Measurements from ENCODE around the gene TBK1. TPM values are rescaled to one million over a fixed set of nuclear protein-coding genes. Genes with fewer than 3 reads are reported as not detected.

The TBK1 gene
- total and polyA plus RNA-seq, 10 of the 15 experiments (the other 5 are each of a cell fraction or from before 2014, with no cell fraction given), result 13.4 to 49.3 (median 37.7) TPM

- TF ChIP-seq BCLAF1 (IDR thresholded peaks at IDR 0.05) (0 out of 2 replicates have a peak, but pooled peaks have one; percentile 47), RUNX3 (IDR thresholded peaks at IDR 0.05; ENCODE audit: low read length) (peak; percentile 48; the same call in 1 of the 2 replicates), ATF3 (IDR thresholded peaks at IDR 0.05; ENCODE audit: borderline replicate concordance, extremely low read depth, low read depth, low read length) (peak; percentile 94), NKRF (conservative IDR thresholded peaks at IDR 0.05) (peak; percentile 88), NRF1 (conservative IDR thresholded peaks at IDR 0.05; ENCODE audit: low read depth, low read length) (peak; percentile 93), ZBED1 (IDR thresholded peaks at IDR 0.05; ENCODE audit: borderline replicate concordance) (no peak), ZNF24 (IDR thresholded peaks at IDR 0.05) (0 out of 2 replicates have a peak, but pooled peaks have one; percentile 48), POU2F2 (IDR thresholded peaks at IDR 0.05; ENCODE audit: borderline replicate concordance, low read depth, low read length) (peak; percentile 19; the same call in 2 of the 3 replicates), ATF2 (IDR thresholded peaks at IDR 0.05; ENCODE audit: low read length) (no peak), ZBTB33 (IDR thresholded peaks at IDR 0.05) (no peak), PML (IDR thresholded peaks at IDR 0.05; ENCODE audit: low read length) (0 out of 2 replicates have a peak, but pooled peaks have one; percentile 47), IKZF1 (conservative IDR thresholded peaks at IDR 0.05) (peak; percentile 87), NFYA (IDR thresholded peaks at IDR 0.05; ENCODE audit: borderline replicate concordance, low read depth, low read length) (no peak), ZBTB4 (CRISPR knock-in tag; IDR thresholded peaks at IDR 0.05) (no peak), SREBF1 (IDR thresholded peaks at IDR 0.05; ENCODE audit: low read length) (no peak), SIX5 (IDR thresholded peaks at IDR 0.05; ENCODE audit: low read depth, low read length, severe bottlenecking) (no peak)
Observed at GRCh38 chr12:64451687-64452558, at the start of gene TBK1 (continued).

All from GM12878 (cell line).